ENCODE measurements around the gene COIL. TPM values are rescaled to one million over a fixed set of nuclear protein-coding genes. Genes with fewer than 3 reads are reported as not detected.

Gene COIL
- total and polyA plus RNA-seq, 9 of the 15 experiments (the other 6 are each of a cell fraction or from before 2014, with no cell fraction given): 23.9 to 41.3 (median 28.7) TPM

DNA sequence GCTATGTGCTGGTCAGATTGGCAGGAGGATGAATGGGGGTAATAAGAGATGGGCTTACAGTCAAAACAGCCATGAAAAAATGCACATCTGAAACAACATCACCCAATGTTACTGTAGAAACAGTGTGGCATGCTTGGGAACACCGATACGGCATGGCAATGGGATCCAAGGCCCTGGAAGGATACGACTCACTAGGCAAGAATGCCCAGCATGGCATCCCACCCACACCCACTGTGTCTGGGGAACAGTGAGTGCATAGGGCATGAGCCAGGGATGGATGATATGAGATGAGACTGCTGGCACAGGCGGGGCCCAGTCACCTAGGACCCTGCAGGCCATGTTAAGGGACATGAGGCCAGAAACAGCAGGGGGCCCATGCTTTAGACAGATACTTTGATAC, 58.5 kb downstream of the COIL start (continued):
- TF ChIP-seq, protein P1, sequence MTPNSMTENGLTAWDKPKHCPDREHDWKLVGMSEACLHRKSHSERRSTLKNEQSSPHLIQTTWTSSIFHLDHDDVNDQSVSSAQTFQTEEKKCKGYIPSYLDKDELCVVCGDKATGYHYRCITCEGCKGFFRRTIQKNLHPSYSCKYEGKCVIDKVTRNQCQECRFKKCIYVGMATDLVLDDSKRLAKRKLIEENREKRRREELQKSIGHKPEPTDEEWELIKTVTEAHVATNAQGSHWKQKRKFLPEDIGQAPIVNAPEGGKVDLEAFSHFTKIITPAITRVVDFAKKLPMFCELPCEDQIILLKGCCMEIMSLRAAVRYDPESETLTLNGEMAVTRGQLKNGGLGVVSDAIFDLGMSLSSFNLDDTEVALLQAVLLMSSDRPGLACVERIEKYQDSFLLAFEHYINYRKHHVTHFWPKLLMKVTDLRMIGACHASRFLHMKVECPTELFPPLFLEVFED (CRISPR knock-in tag; conservative IDR thresholded peaks at IDR 0.05): no peak
- TF ChIP-seq, protein P2, sequence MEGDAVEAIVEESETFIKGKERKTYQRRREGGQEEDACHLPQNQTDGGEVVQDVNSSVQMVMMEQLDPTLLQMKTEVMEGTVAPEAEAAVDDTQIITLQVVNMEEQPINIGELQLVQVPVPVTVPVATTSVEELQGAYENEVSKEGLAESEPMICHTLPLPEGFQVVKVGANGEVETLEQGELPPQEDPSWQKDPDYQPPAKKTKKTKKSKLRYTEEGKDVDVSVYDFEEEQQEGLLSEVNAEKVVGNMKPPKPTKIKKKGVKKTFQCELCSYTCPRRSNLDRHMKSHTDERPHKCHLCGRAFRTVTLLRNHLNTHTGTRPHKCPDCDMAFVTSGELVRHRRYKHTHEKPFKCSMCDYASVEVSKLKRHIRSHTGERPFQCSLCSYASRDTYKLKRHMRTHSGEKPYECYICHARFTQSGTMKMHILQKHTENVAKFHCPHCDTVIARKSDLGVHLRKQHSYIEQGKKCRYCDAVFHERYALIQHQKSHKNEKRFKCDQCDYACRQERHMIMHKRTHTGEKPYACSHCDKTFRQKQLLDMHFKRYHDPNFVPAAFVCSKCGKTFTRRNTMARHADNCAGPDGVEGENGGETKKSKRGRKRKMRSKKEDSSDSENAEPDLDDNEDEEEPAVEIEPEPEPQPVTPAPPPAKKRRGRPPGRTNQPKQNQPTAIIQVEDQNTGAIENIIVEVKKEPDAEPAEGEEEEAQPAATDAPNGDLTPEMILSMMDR (IDR thresholded peaks at IDR 0.05 in 2 of 3, conservative IDR thresholded peaks at IDR 0.05 in 1 of 3; ENCODE audit: insufficient read depth in 2 of 3, low read depth in 1 of 3, low read length in 3 of 3): no peak

DNA sequence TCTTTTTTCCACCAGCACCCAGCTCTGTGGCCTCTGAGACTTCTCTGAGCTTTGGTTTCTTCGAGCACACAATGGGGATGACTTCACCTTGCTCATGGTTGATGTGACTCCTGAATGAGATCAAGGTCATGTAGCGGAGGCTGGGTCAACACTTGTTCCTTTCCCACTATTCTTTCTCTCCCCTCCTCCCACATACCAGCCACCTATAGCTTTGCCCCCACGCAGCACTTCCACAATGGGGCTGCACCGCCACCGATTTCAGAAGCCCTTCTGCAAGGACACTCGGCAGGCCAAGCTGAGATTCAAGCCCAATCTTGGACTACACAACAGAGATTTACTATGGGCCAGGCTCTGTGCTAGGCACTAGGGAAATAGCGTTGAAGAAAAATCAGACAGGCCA, 61.4 kb downstream of the COIL start:
- intact Hi-C loops (cut with micrococcal nuclease) (no loop called here), in situ Hi-C loops (cut with MboI) (no loop called here)
- ChIA-PET POLR2A (interaction anchor here (0.6 to 3.0 kb wide), 5 partner anchors 9 to 28 kb away, joined by 3 to 12 read pairs (median 4); partner anchors contain the start of gene TRIM25), CTCF (ENCODE audit: low intra/inter-chr PET ratio) (no interaction called here)
- no peak for TF ChIP-seq GATAD2A (IDR thresholded peaks at IDR 0.05)
- TF ChIP-seq JUN (IDR thresholded peaks at IDR 0.05; ENCODE audit: borderline replicate concordance, low read depth, low read length): no peak
- no peak for TF ChIP-seq JUN (CRISPR knock-in tag; IDR thresholded peaks at IDR 0.05; ENCODE audit: borderline replicate concordance)
- TF ChIP-seq EHMT2 (IDR thresholded peaks at IDR 0.05): no peak
- Histone ChIP-seq H3K9ac (ENCODE audit: insufficient read depth in 1 of 2, low read depth in 2 of 2, low read length in 2 of 2) (no peak overlapping the region), H3K27me3 (ENCODE audit: control insufficient read depth in 2 of 2, insufficient read depth in 2 of 2, low read length in 2 of 2) (no peaks in the 10 kb centered on the region), H3K27ac (ENCODE audit: extremely low read depth, low read depth, low read length) (no peak overlapping the region), H3K79me2 (ENCODE audit: control insufficient read depth, insufficient read depth, low read length) (no peaks in the 10 kb centered on the region), H3K4me1 (replicated peaks in 1 of 2; ENCODE audit: control insufficient read depth in 2 of 2, insufficient read depth in 2 of 2, low read length in 2 of 2) (peaks cover 0 to 4% of the 10 kb centered on the region in 2 experiments; a peak in 1 of 5 replicates), H3K9me1 (ENCODE audit: control insufficient read depth, insufficient read depth, low read length) (peaks cover 5% of the 10 kb centered on the region), H3K4me2 (ENCODE audit: insufficient read depth, low read length) (no peak overlapping the region), H3K9me3 (replicated peaks; ENCODE audit: control insufficient read depth, insufficient read depth, low read depth, low read length) (no peaks in the 10 kb centered on the region), H2AFZ (ENCODE audit: low read depth, low read length) (no peak overlapping the region), H3K36me3 (ENCODE audit: control insufficient read depth, insufficient read depth, low read length) (peaks cover 92% of the 10 kb centered on the region; the same call in 2 of the 3 replicates), H4K20me1 (replicated peaks; ENCODE audit: control insufficient read depth, insufficient read depth, low read length) (no peaks in the 10 kb centered on the region; the same call in none of the 2 replicates), H3K4me3 (no peak overlapping the region)
- no TSS peak for BruUV-seq (replicated peaks)
- no peak for ATAC-seq
- WGBS (ENCODE audit: insufficient coverage, low coverage, missing lambda C conversion rate): 91% methylated on average over 7 of the region's 7 CpGs
- FAIRE-seq: no peak
- DNase-seq (ENCODE audit: extremely low read depth in 1 of 4, low spot score in 3 of 4): no peak
